K562 (cell line): ENCODE data around the gene NDUFC2. TPM values are rescaled to one million over a fixed set of nuclear protein-coding genes. Genes with fewer than 3 reads are reported as not detected.

Source experiments
- ATAC-seq: fragments of 200-7000 bp; cut with Tn5 transposase; 3 replicates; pipeline ENCODE4 v1.9.1; 2020; ENCODE audit warnings: moderate library complexity
- BruUV-seq: library from RNA; stranded (reverse); fragments of 400-500 nt; replicated peaks from 2 replicates; lab custom pipeline; 2021; lab: Mats Ljungman, UMichigan
- CTCF ChIA-PET: fragments of 300-600 bp; formaldehyde crosslinking; extraction: SDS; loops from one replicate; lab custom pipeline; 2021; ENCODE audit warnings: low intra/inter-chr PET ratio; lab: Yijun Ruan, JAX
- POLR2A ChIA-PET: fragments of 300-600, 350-650 bp; sonication (Branson Sonifier 250); formaldehyde crosslinking; extraction: SDS; loops from one replicate; lab custom pipeline; 2021; ENCODE audit warnings: antibody characterized with exemption, inconsistent platforms; lab: Yijun Ruan, JAX
- DNase-seq, 4 experiments: peaks; one replicate each; pipeline versions ENCODE4 v3.0.0 to v3.0.0-alpha.2; 2011 to 2018; ENCODE audit warnings: low spot score in 3 of 4, mixed read lengths in 3 of 4; ENCODE audit errors: extremely low read depth in 1 of 4
- FAIRE-seq: peaks from 2 replicates; lab custom pipeline; 2011; peaks lifted over from hg19 to GRCh38; lab: Jason Lieb, UNC
- H2AFZ ChIP-seq: 2 replicates; pipeline ENCODE4 v1.6.0; 2011; ENCODE audit warnings: low read depth, low read length, control low read depth, inconsistent platforms
- H3K27ac ChIP-seq: fragments of 200-600 bp; 3 replicates; pipeline ENCODE4 v1.8.0; 2011; ENCODE audit warnings: low read depth, mild to moderate bottlenecking, control low read depth, inconsistent platforms, low read length, moderate library complexity, mixed read lengths; ENCODE audit errors: extremely low read depth
- H3K27me3 ChIP-seq, 2 experiments: fragments of 300-600 bp in 1 of 2; 2 replicates in 1 of 2; 3 replicates in 1 of 2; pipeline versions ENCODE4 v1.6.0 to v1.8.0; 2011; ENCODE audit warnings: inconsistent platforms in 2 of 2, low read length in 2 of 2, mild to moderate bottlenecking in 1 of 2, mixed read lengths in 1 of 2, moderate library complexity in 1 of 2; ENCODE audit not compliant: control insufficient read depth in 2 of 2, insufficient read depth in 2 of 2
- H3K36me3 ChIP-seq: fragments of 300-600 bp; 3 replicates; pipeline ENCODE4 v1.8.0; 2011; ENCODE audit warnings: mild to moderate bottlenecking, low read length, inconsistent platforms; ENCODE audit not compliant: control insufficient read depth, insufficient read depth
- H3K4me1 ChIP-seq, 2 experiments: fragments of 200-600 bp in 1 of 2; replicated peaks in 1 of 2; 2 replicates in 1 of 2; 3 replicates in 1 of 2; pipeline versions ENCODE4 v1.5.1 to v1.8.0; 2011; ENCODE audit warnings: inconsistent platforms in 2 of 2, low read length in 2 of 2, mild to moderate bottlenecking in 1 of 2, mixed read lengths in 1 of 2, moderate library complexity in 1 of 2; ENCODE audit not compliant: control insufficient read depth in 2 of 2, insufficient read depth in 2 of 2
- H3K4me2 ChIP-seq: 2 replicates; pipeline ENCODE4 v1.6.1; 2011; ENCODE audit warnings: low read length, control low read depth, inconsistent platforms, mixed read lengths; ENCODE audit not compliant: insufficient read depth
- H3K4me3 ChIP-seq: fragments of 200-600 bp; sonication (generic), shearing (Covaris generic); 2 replicates; pipeline ENCODE4 v1.5.1; 2016; ENCODE audit warnings: control low read depth, inconsistent platforms
- H3K79me2 ChIP-seq: fragments of 200-600 bp; 3 replicates; pipeline ENCODE4 v1.8.0; 2011; ENCODE audit warnings: low read length, inconsistent platforms; ENCODE audit not compliant: control insufficient read depth, insufficient read depth
- H3K9ac ChIP-seq, 2 experiments: 2 replicates each; pipeline versions ENCODE4 v1.6.0 to v1.6.1; 2011; ENCODE audit warnings: low read depth in 2 of 2, low read length in 2 of 2, control low read depth in 1 of 2, inconsistent platforms in 1 of 2, mild to moderate bottlenecking in 1 of 2, mixed read lengths in 1 of 2; ENCODE audit not compliant: insufficient read depth in 1 of 2
- H3K9me1 ChIP-seq: one replicate; pipeline ENCODE4 v1.6.0; 2011; ENCODE audit warnings: inconsistent platforms, mild to moderate bottlenecking, low read length, moderate library complexity; ENCODE audit not compliant: control insufficient read depth, insufficient read depth
- H3K9me3 ChIP-seq: replicated peaks from 2 replicates; pipeline ENCODE4 v1.5.1; 2011; ENCODE audit warnings: low read depth, low read length, inconsistent platforms; ENCODE audit not compliant: control insufficient read depth, insufficient read depth
- H4K20me1 ChIP-seq: replicated peaks from 2 replicates; pipeline ENCODE4 v1.6.1; 2011; ENCODE audit warnings: low read length, inconsistent platforms, mixed read lengths; ENCODE audit not compliant: control insufficient read depth, insufficient read depth
- BRD9 ChIP-seq: fragments of 450-650 bp; IDR thresholded peaks from 2 replicates; pipeline ENCODE4 v1.6.1; 2018; ENCODE audit warnings: low read depth; ENCODE audit not compliant: partially characterized antibody
- HDGF ChIP-seq: fragments of 450-650 bp; IDR thresholded peaks from 2 replicates; pipeline ENCODE4 v1.6.1; 2016
- HMG20B ChIP-seq: fragments of 250-450 bp; sonication (Bioruptor Pico); IDR thresholded peaks from 2 replicates; pipeline ENCODE4 v1.5.0; 2021; ENCODE audit warnings: mild to moderate bottlenecking
- ZNF551 ChIP-seq: fragments of 250-450 bp; sonication (Bioruptor Pico); IDR thresholded peaks from 2 replicates; pipeline ENCODE4 v1.5.0; 2021; ENCODE audit warnings: mild to moderate bottlenecking, moderate library complexity
- WGBS: fragments of 100-300 bp; shearing (Covaris generic); methylation state at CpG from one replicate; pipeline ENCODE4 v1.1.6; 2016; ENCODE audit warnings: low coverage, mixed read lengths; ENCODE audit not compliant: insufficient coverage; ENCODE audit errors: missing lambda C conversion rate; 5-methylcytosine and 5-hydroxymethylcytosine counted together
- in situ Hi-C: fragments of 300-500 bp; cut with MboI; formaldehyde crosslinking; loops from 4 replicates; pipeline ENCODE4 v1.15.0; 2018; ENCODE audit warnings: inconsistent platforms, mixed read lengths
- intact Hi-C: fragments of 100-400 bp; cut with micrococcal nuclease; formaldehyde crosslinking; loops from 2 replicates; pipeline ENCODE4 v1.14.2; 2022
- polyA plus RNA-seq, 8 experiments: library from polyadenylated mRNA; depleted of rRNA in 4 of 8; stranded (reverse) in 5 of 8; unstranded in 3 of 8; fragments of >200 nt; fragmentation: Nextera tagmentation in 2 of 8; fragmentation: Illumina TruSeq in 1 of 8; extraction: Ambion mirVana in 2 of 8; extraction: Trizol in 1 of 8; gene quantifications; 2 replicates each; pipeline versions ENCODE4 v1.2.1 to v1.2.3, GENCODE V29; 2011 to 2014; ENCODE audit warnings: inconsistent platforms in 1 of 8, missing spikeins in 1 of 8
- total RNA-seq, 7 experiments: library from RNA; depleted of rRNA in 6 of 7; stranded (reverse); fragments of >200 nt in 6 of 7; fragmentation: Illumina TruSeq in 2 of 7; extraction: Trizol in 2 of 7; gene quantifications; 2 replicates each; pipeline versions ENCODE4 v1.2.1 to v1.2.3, GENCODE V29; 2011 to 2021; ENCODE audit warnings: low replicate concordance in 1 of 7
- TF ChIP-seq, protein P1 (sequence below): fragments of 250-450 bp; sonication (Bioruptor Pico); IDR thresholded peaks from 2 replicates; pipeline ENCODE4 v1.4.0; 2020; ENCODE audit warnings: mild to moderate bottlenecking
- TF ChIP-seq, protein P2 (sequence below), 2 experiments: fragments of 450-650 bp; conservative IDR thresholded peaks; 2 replicates each; pipeline ENCODE4 v1.6.1; 2017; ENCODE audit warnings: mild to moderate bottlenecking in 2 of 2, moderate library complexity in 2 of 2
- TF ChIP-seq, protein P3 (sequence below), 2 experiments: fragments of 450-650 bp in 1 of 2; sonication (generic) in 1 of 2; formaldehyde crosslinking in 1 of 2; IDR thresholded peaks in 1 of 2; conservative IDR thresholded peaks in 1 of 2; 2 replicates each; pipeline versions ENCODE4 v1.6.1 to v1.8.1; 2016 to 2023; ENCODE audit warnings: mild to moderate bottlenecking in 2 of 2, moderate library complexity in 2 of 2, inconsistent platforms in 1 of 2, missing genetic modification reagents in 1 of 2

Gene NDUFC2
- total and polyA plus RNA-seq, 9 of the 15 experiments (the other 6 are each of a cell fraction or from before 2014, with no cell fraction given): 168 to 1,119 (median 442) TPM

DNA sequence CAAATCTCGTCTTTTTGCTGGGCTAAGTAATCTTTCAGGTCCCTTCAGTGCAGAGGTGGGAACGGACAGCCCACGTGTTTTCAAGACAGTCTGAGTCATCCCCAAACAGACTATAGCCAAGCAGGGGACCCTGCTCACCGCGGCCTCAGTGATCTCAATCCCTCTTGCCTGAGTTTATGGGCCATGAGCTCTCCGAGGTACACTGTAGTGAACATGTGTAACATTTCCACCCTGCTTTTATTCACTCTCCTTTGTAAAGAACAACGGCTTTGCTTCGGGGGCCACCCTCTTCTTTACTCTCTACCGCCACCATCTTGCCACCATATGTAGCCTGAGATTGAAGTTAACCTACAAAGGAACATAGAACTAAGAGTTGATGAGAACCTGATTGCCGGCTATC is 45.0 kb downstream of the NDUFC2 start (continued):
- TF ChIP-seq, protein P1, sequence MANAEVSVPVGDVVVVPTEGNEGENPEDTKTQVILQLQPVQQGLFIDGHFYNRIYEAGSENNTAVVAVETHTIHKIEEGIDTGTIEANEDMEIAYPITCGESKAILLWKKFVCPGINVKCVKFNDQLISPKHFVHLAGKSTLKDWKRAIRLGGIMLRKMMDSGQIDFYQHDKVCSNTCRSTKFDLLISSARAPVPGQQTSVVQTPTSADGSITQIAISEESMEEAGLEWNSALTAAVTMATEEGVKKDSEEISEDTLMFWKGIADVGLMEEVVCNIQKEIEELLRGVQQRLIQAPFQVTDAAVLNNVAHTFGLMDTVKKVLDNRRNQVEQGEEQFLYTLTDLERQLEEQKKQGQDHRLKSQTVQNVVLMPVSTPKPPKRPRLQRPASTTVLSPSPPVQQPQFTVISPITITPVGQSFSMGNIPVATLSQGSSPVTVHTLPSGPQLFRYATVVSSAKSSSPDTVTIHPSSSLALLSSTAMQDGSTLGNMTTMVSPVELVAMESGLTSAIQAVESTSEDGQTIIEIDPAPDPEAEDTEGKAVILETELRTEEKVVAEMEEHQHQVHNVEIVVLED (CRISPR knock-in tag): no peak
- TF ChIP-seq HMG20B: no peak
- no peak for TF ChIP-seq BRD9
- TF ChIP-seq, protein P2, sequence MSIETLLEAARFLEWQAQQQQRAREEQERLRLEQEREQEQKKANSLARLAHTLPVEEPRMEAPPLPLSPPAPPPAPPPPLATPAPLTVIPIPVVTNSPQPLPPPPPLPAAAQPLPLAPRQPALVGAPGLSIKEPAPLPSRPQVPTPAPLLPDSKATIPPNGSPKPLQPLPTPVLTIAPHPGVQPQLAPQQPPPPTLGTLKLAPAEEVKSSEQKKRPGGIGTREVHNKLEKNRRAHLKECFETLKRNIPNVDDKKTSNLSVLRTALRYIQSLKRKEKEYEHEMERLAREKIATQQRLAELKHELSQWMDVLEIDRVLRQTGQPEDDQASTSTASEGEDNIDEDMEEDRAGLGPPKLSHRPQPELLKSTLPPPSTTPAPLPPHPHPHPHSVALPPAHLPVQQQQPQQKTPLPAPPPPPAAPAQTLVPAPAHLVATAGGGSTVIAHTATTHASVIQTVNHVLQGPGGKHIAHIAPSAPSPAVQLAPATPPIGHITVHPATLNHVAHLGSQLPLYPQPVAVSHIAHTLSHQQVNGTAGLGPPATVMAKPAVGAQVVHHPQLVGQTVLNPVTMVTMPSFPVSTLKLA (conservative IDR thresholded peaks at IDR 0.05): peak; percentile 44 to 70; a peak in 3 of 4 replicates
- TF ChIP-seq HDGF: no peak

DNA sequence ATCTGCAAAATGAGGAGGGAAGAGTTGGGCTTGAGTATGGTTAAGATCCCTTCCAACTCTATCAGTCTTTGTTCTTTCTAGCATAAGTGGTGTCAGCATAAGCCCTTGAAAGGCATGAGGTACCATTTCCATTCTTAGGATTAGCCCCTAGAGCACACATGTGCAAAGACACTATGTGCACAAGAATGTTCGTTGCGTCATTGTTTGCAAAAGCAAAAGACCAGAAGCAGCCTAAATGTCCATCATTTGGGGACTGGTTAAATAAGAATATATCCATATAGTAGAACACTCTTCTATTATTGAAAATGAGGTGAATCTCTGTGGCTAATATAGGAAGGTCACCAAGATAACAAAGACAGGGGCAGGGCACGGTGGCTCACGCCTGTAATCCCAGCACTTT is 46.6 kb downstream of the NDUFC2 start:
- ATAC-seq (no peak), FAIRE-seq (no peak), DNase-seq (no peak)
- no peak overlapping the region for H2AFZ ChIP-seq
- H3K9me1 ChIP-seq: no peaks in the 10 kb centered on the region
- no peak overlapping the region for H3K27ac ChIP-seq
- ChIA-PET POLR2A (no interaction called here), CTCF (no interaction called here)
- H3K79me2 ChIP-seq: no peaks in the 10 kb centered on the region
- no peaks in the 10 kb centered on the region for H4K20me1 ChIP-seq
- in situ Hi-C loops: no loop called here
- no peaks in the 10 kb centered on the region for H3K36me3 ChIP-seq
- no TSS peak for BruUV-seq
- no peak overlapping the region for H3K9ac ChIP-seq
- H3K4me2 ChIP-seq: no peak overlapping the region
- intact Hi-C loops: no loop called here
- peaks cover 6 to 23% of the 10 kb centered on the region in 2 experiments for H3K4me1 ChIP-seq
- no peak overlapping the region for H3K4me3 ChIP-seq
- H3K9me3 ChIP-seq: no peaks in the 10 kb centered on the region
- no peaks in the 10 kb centered on the region for H3K27me3 ChIP-seq
- TF ChIP-seq, protein P3, sequence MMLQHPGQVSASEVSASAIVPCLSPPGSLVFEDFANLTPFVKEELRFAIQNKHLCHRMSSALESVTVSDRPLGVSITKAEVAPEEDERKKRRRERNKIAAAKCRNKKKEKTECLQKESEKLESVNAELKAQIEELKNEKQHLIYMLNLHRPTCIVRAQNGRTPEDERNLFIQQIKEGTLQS (IDR thresholded peaks at IDR 0.05): peak; percentile 37
- TF ChIP-seq, protein P3 (CRISPR knock-in tag; conservative IDR thresholded peaks at IDR 0.05): no peak
- no peak for TF ChIP-seq ZNF551 (CRISPR knock-in tag)
- 28% methylated on average over 4 of the region's 4 CpGs for WGBS
